IMR-90 (cell line): Measurements from ENCODE around the gene SGMS1. TPM values are rescaled to one million over a fixed set of nuclear protein-coding genes. Genes with fewer than 3 reads are reported as not detected.

Experiments
- ATAC-seq: fragments of 200-7000 bp; cut with Tn5 transposase; 2 replicates; pipeline ENCODE4 v1.9.1; 2020; ENCODE audit warnings: low read depth, mild to moderate bottlenecking, moderate library complexity
- BruUV-seq: library from RNA; stranded (reverse); fragments of 400-500 nt; replicated peaks from 2 replicates; lab custom pipeline; 2021; lab: Mats Ljungman, UMichigan
- CTCF ChIA-PET: fragments of 300-600 bp; formaldehyde crosslinking; extraction: SDS; loops from one replicate; lab custom pipeline; 2021; ENCODE audit warnings: antibody characterized with exemption; lab: Yijun Ruan, JAX
- POLR2A ChIA-PET: fragments of 300-600 bp; sonication (Branson Sonifier 250); formaldehyde crosslinking; loops from one replicate; lab custom pipeline; 2022; ENCODE audit warnings: antibody characterized with exemption; ENCODE audit not compliant: unreplicated experiment; lab: Charles Lee
- DNase-seq: peaks from one replicate; pipeline ENCODE4 v3.0.0; 2013
- H2AFZ ChIP-seq: replicated peaks from 2 replicates; pipeline ENCODE3; 2013; ENCODE audit warnings: low read length, mild to moderate bottlenecking; ENCODE audit not compliant: poor library complexity
- H2AK5ac ChIP-seq: 2 replicates; pipeline ENCODE4 v1.6.1; 2013; ENCODE audit warnings: low read depth, low read length, inconsistent platforms
- H2AK9ac ChIP-seq: replicated peaks from 2 replicates; pipeline ENCODE3; 2013; ENCODE audit warnings: mild to moderate bottlenecking, low read depth, low read length, moderate library complexity; ENCODE audit not compliant: poor library complexity
- H2BK120ac ChIP-seq: 2 replicates; pipeline ENCODE4 v1.6.1; 2013; ENCODE audit warnings: low read depth, low read length, inconsistent platforms
- H2BK15ac ChIP-seq: 3 replicates; pipeline ENCODE4 v1.6.1; 2013; ENCODE audit warnings: low read depth, low read length, inconsistent platforms
- H2BK20ac ChIP-seq: 2 replicates; pipeline ENCODE4 v1.6.1; 2013; ENCODE audit warnings: low read depth, mild to moderate bottlenecking, inconsistent platforms, low read length, moderate library complexity
- H2BK5ac ChIP-seq: 2 replicates; pipeline ENCODE4 v1.6.1; 2013; ENCODE audit warnings: mild to moderate bottlenecking, low read depth, low read length, inconsistent platforms; ENCODE audit not compliant: poor library complexity, severe bottlenecking
- H3K14ac ChIP-seq: replicated peaks from 2 replicates; pipeline ENCODE4 v1.6.1; 2013; ENCODE audit warnings: low read depth, low read length, inconsistent platforms
- H3K18ac ChIP-seq: 2 replicates; pipeline ENCODE4 v1.6.1; 2013; ENCODE audit warnings: low read depth, low read length, control low read depth
- H3K23ac ChIP-seq: 2 replicates; pipeline ENCODE4 v1.6.1; 2013; ENCODE audit warnings: low read depth, low read length, inconsistent platforms
- H3K27ac ChIP-seq: 2 replicates; pipeline ENCODE4 v1.5.1; 2013; ENCODE audit warnings: mild to moderate bottlenecking, control low read depth, low read length; ENCODE audit not compliant: insufficient read depth
- H3K27me3 ChIP-seq: 2 replicates; pipeline ENCODE4 v1.6.1; 2013; ENCODE audit warnings: low read length; ENCODE audit not compliant: control insufficient read depth, insufficient read depth
- H3K36me3 ChIP-seq: 2 replicates; pipeline ENCODE4 v1.6.1; 2013; ENCODE audit warnings: low read length, mixed read lengths; ENCODE audit not compliant: control insufficient read depth, insufficient read depth
- H3K4ac ChIP-seq: 2 replicates; pipeline ENCODE4 v1.6.1; 2013; ENCODE audit warnings: low read depth, low read length, inconsistent platforms
- H3K4me1 ChIP-seq: 2 replicates; pipeline ENCODE4 v1.6.1; 2013; ENCODE audit warnings: low read length, mixed read lengths; ENCODE audit not compliant: control insufficient read depth, insufficient read depth
- H3K4me2 ChIP-seq: 2 replicates; pipeline ENCODE4 v1.6.1; 2013; ENCODE audit warnings: low read depth, mild to moderate bottlenecking, control low read depth, low read length, moderate library complexity
- H3K4me3 ChIP-seq: 2 replicates; pipeline ENCODE4 v1.5.1; 2013; ENCODE audit warnings: low read depth, mild to moderate bottlenecking, control low read depth, low read length, moderate library complexity; ENCODE audit not compliant: insufficient read depth
- H3K56ac ChIP-seq: 2 replicates; pipeline ENCODE4 v1.6.1; 2013; ENCODE audit warnings: low read length, inconsistent platforms; ENCODE audit not compliant: insufficient read depth; ENCODE audit errors: extremely low read depth
- H3K79me1 ChIP-seq, 2 experiments: 2 replicates each; pipeline ENCODE4 v1.6.1; 2013; ENCODE audit warnings: low read length in 2 of 2, inconsistent platforms in 1 of 2, low read depth in 1 of 2
- H3K9ac ChIP-seq: 2 replicates; pipeline ENCODE4 v1.6.1; 2013; ENCODE audit warnings: low read depth, low read length, control low read depth
- H3K9me1 ChIP-seq: 2 replicates; pipeline ENCODE4 v1.6.1; 2013; ENCODE audit warnings: low read length, inconsistent platforms; ENCODE audit not compliant: insufficient read depth
- H3K9me3 ChIP-seq: 2 replicates; pipeline ENCODE4 v1.6.1; 2013; ENCODE audit warnings: low read length; ENCODE audit not compliant: control insufficient read depth, insufficient read depth
- H4K20me1 ChIP-seq: 2 replicates; pipeline ENCODE4 v1.6.1; 2013; ENCODE audit warnings: low read length, inconsistent platforms; ENCODE audit not compliant: insufficient read depth
- H4K5ac ChIP-seq: 2 replicates; pipeline ENCODE4 v1.6.1; 2013; ENCODE audit warnings: mild to moderate bottlenecking, low read depth, low read length, control low read depth
- H4K8ac ChIP-seq, 2 experiments: 2 replicates each; pipeline ENCODE4 v1.6.1; 2013; ENCODE audit warnings: low read depth in 2 of 2, low read length in 2 of 2, control low read depth in 1 of 2, inconsistent platforms in 1 of 2
- H4K91ac ChIP-seq: 2 replicates; pipeline ENCODE4 v1.6.1; 2013; ENCODE audit warnings: low read depth, low read length, inconsistent platforms; ENCODE audit not compliant: insufficient read depth
- NFE2L2 ChIP-seq: fragments of 150-350 bp; IDR thresholded peaks from 2 replicates; pipeline ENCODE4 v1.6.1; 2016; ENCODE audit warnings: low read depth, mild to moderate bottlenecking, low read length
- WGBS, 2 experiments: methylation state at CpG; one replicate each; pipeline versions ENCODE4 v1.1.5 to v1.1.7; 2013; ENCODE audit warnings: missing lambda C conversion rate in 2 of 2; ENCODE audit not compliant: insufficient read length in 1 of 2; ENCODE audit errors: extremely low coverage in 2 of 2; 5-methylcytosine and 5-hydroxymethylcytosine counted together
- dilution Hi-C: fragments of 300-500 bp; cut with HindIII; formaldehyde crosslinking; loops from one replicate; pipeline ENCODE4 v1.14.3; 2018; ENCODE audit warnings: low sequenced_read_pairs; ENCODE audit not compliant: unreplicated experiment
- in situ Hi-C: fragments of 300-500 bp; cut with MboI; formaldehyde crosslinking; loops from 3 replicates; pipeline ENCODE4 v1.14.3; 2019; ENCODE audit warnings: low sequenced_read_pairs, inconsistent platforms, mixed read lengths
- intact Hi-C: fragments of 100-400 bp; cut with micrococcal nuclease; formaldehyde crosslinking; loops from 2 replicates; pipeline ENCODE4 v1.10.0; 2022
- polyA plus RNA-seq, 3 experiments: library from polyadenylated mRNA; depleted of rRNA; stranded (reverse); fragments of >200 nt; gene quantifications; 2 replicates each; pipeline ENCODE4 v1.2.3, GENCODE V29; 2012; ENCODE audit warnings: low replicate concordance in 1 of 3
- total RNA-seq: library from RNA; depleted of rRNA; stranded (reverse); fragments of >200 nt; gene quantifications from 2 replicates; pipeline ENCODE4 v1.2.3, GENCODE V29; 2012

The SGMS1 gene
- total and polyA plus RNA-seq, 2 of the 4 experiments (the other 2 are of a cell fraction) = 9.8 to 30.8 TPM

DNA sequence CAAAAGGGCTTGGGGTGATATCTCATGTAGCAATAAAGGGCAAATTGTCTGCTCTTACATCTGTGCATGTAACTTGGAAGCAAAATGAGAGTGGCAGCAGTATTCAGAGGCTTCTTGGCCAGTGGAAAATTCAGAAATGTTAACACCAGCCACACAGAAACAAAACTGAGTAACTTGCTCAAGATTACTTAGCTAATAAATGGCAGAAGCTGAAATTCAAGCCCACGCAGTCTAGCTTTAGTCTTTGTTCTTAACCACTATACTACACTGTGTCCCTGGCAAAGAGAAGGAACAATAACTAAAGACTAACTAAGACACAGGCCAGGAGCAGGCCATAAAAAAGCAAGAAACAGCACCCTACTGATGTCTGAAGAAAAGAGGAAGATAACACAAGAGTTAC is 186.5 kb downstream of the SGMS1 start:
- TF ChIP-seq NFE2L2 = no peak
- Histone ChIP-seq H3K4me3 (no peak overlapping the region), H2BK5ac (no peak overlapping the region), H2BK120ac (no peak overlapping the region), H3K27ac (no peak overlapping the region), H3K18ac (no peak overlapping the region), H2AFZ (no peak overlapping the region), H3K23ac (no peak overlapping the region), H3K79me1 (0 out of 4 replicates have a peak, but pooled peaks cover 0 to 4% of the 10 kb centered on the region in 2 experiments), H4K91ac (no peak overlapping the region), H3K4me1 (no peaks in the 10 kb centered on the region), H3K9ac (no peak overlapping the region), H3K36me3 (no peaks in the 10 kb centered on the region), H4K5ac (no peak overlapping the region), H3K4ac (no peak overlapping the region), H4K20me1 (no peaks in the 10 kb centered on the region), H4K8ac (no peak overlapping the region), H2BK20ac (no peak overlapping the region), H3K9me3 (no peaks in the 10 kb centered on the region), H3K14ac (no peak overlapping the region), H3K56ac (no peak overlapping the region), H3K4me2 (no peak overlapping the region), H2AK5ac (no peak overlapping the region), H3K9me1 (no peaks in the 10 kb centered on the region), H2AK9ac (no peak overlapping the region), H3K27me3 (no peaks in the 10 kb centered on the region), H2BK15ac (no peak overlapping the region)
- ATAC-seq = no peak
- intact Hi-C loops (no loop called here), dilution Hi-C loops (no loop called here), in situ Hi-C loops (no loop called here)
- POLR2A ChIA-PET = no interaction called here
- CTCF ChIA-PET = interaction anchor here (0.6 kb wide), 1 partner anchor 80 kb away, joined by 3 read pairs; no protein-coding TSS in a partner anchor
- BruUV-seq = no TSS peak
- DNase-seq = no peak
- no CpG with 5 or more reads among the region's 1 CpG for WGBS, 2 experiments
